Stimulated activated CD8-positive, alpha-beta memory T cell treated with anti-CD3 and anti-CD28 coated beads, Interleukin-4, amount 100 ng/mL, for 48 hours (primary cell): Measurements from ENCODE around the gene SLC17A7.

Experiments
- DNase-seq: peaks from one replicate; pipeline ENCODE4 v3.0.0-alpha.2; 2020

SLC17A7 gene

GRCh38 chr19:49443366-49444099 is 2.2 kb upstream of the SLC17A7 start:
- DNase-seq: peak; percentile 96

GRCh38 chr19:49442771-49443365 is 1.5 kb upstream of the SLC17A7 start:
- peak; percentile 87 for DNase-seq

GRCh38 chr19:49442354-49442753 is 1.0 kb upstream of the SLC17A7 start:
- DNase-seq: peak; percentile 48

- no peak for DNase-seq
These were observed 628 bp upstream of the SLC17A7 start for GRCh38 chr19:49441960-49442350.

GRCh38 chr19:49440439-49441209 is 703 bp downstream of the SLC17A7 start:
- DNase-seq: no peak

- no peak for DNase-seq
These were observed 1.5 kb downstream of the SLC17A7 start for GRCh38 chr19:49439836-49440235.

- no peak for DNase-seq
These were observed 3.1 kb downstream of the SLC17A7 start for GRCh38 chr19:49438261-49438660.

GRCh38 chr19:49437231-49437630 is 4.1 kb downstream of the SLC17A7 start:
- no peak for DNase-seq

- peak; percentile 89 for DNase-seq
These were observed 4.8 kb downstream of the SLC17A7 start for GRCh38 chr19:49436381-49437017.

GRCh38 chr19:49435670-49436069 is 5.7 kb downstream of the SLC17A7 start:
- no peak for DNase-seq

- no peak for DNase-seq
These were observed 6.3 kb downstream of the SLC17A7 start for GRCh38 chr19:49434907-49435583.

GRCh38 chr19:49433240-49433901 is 8.0 kb downstream of the SLC17A7 start:
- DNase-seq: no peak

GRCh38 chr19:49432141-49433073 is 8.9 kb downstream of the SLC17A7 start:
- DNase-seq: no peak

GRCh38 chr19:49431330-49431749 is 10.0 kb downstream of the SLC17A7 start:
- peak; percentile 69 for DNase-seq

- DNase-seq: peak; percentile 62
These were observed 10.5 kb downstream of the SLC17A7 start for GRCh38 chr19:49430678-49431329.

GRCh38 chr19:49430172-49430677 is 11.1 kb downstream of the SLC17A7 start:
- DNase-seq: no peak

- DNase-seq: no peak
These were observed 12.5 kb downstream of the SLC17A7 start for GRCh38 chr19:49428547-49429451.

GRCh38 chr19:49427855-49428546 is 13.3 kb downstream of the SLC17A7 start:
- DNase-seq: peak; percentile 51
